Ascending aorta (tissue), 2 donors: ENCODE data around the gene CLSTN1. TPM values are rescaled to one million over a fixed set of nuclear protein-coding genes. Genes with fewer than 3 reads are reported as not detected.

Experiments
- DNase-seq, 2 donors: peaks; one replicate each; pipeline ENCODE4 v3.0.0-alpha.2; 2019; ENCODE audit warnings: low spot score in 2 of 2
- H3K27ac ChIP-seq, 2 donors: fragments of 200-600 bp; sonication (generic); one replicate each; pipeline ENCODE4 v1.5.1; 2016 to 2017; ENCODE audit warnings: mild to moderate bottlenecking in 1 of 2
- H3K27me3 ChIP-seq: fragments of 200-600 bp; sonication (generic); one replicate; pipeline ENCODE4 v1.5.1; 2017
- H3K36me3 ChIP-seq, 2 donors: fragments of 200-600 bp; sonication (generic); one replicate each; pipeline ENCODE4 v1.5.1; 2016
- H3K4me1 ChIP-seq, 2 donors: fragments of 200-600 bp; sonication (generic); one replicate each; pipeline ENCODE4 v1.5.1; 2016 to 2017; ENCODE audit warnings: mild to moderate bottlenecking in 1 of 2
- H3K4me3 ChIP-seq, 2 donors: fragments of 200-600 bp; sonication (generic); one replicate each; pipeline ENCODE4 v1.5.1; 2016 to 2017; ENCODE audit warnings: mild to moderate bottlenecking in 1 of 2
- H3K9me3 ChIP-seq, 2 donors: fragments of 200-600 bp; sonication (generic); one replicate each; pipeline ENCODE4 v1.5.1; 2016
- intact Hi-C: fragments of 100-400 bp; cut with DNase I; formaldehyde crosslinking; loops from one replicate; pipeline ENCODE4 v1.15.1; 2023
- total RNA-seq: library from RNA; depleted of rRNA; stranded (reverse); fragments of >200 nt; gene quantifications from one replicate; pipeline ENCODE4 v1.1.0, GENCODE V29; 2016
- TF ChIP-seq, protein P1 (sequence below), 3 experiments: fragments of 200-600 bp in 2 of 3; fragments of 450-650 bp in 1 of 3; sonication (generic) in 2 of 3; IDR thresholded peaks; one replicate each; pipeline ENCODE4 v1.5.1; 2016 to 2019; ENCODE audit warnings: antibody characterized with exemption in 3 of 3, mild to moderate bottlenecking in 1 of 3, moderate library complexity in 1 of 3

CLSTN1 gene
- total RNA-seq, 1 donor from 2014 or later = 84.6 TPM

DNA sequence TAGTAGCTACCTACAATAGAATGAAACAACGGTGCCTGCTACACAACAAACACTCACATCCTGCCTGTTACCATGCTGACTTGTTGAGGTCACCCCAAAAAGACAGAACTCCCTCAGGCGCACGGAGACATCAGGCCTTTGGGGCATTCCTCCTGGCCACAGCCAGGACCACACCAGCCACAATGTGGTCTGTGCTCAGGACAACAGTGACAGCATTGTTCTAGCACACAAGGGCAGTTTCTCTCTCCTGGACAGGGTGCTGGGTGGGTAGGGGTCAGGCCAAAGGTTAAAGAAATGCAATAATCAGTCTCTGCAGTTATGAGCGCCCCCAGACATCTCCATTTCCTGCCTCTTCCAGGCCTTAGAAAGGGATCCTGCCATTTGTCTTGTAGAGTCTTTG, 46.8 kb upstream of the CLSTN1 start:
- H3K4me3 ChIP-seq = no peak overlapping the region
- peaks cover 4 to 6% of the 10 kb centered on the region in 2 donors for H3K4me1 ChIP-seq
- H3K36me3 ChIP-seq = peaks cover 24 to 36% of the 10 kb centered on the region in 2 donors
- intact Hi-C loops = no loop called here
- no peak overlapping the region for H3K27ac ChIP-seq
- no peak for DNase-seq
- TF ChIP-seq, protein P1, sequence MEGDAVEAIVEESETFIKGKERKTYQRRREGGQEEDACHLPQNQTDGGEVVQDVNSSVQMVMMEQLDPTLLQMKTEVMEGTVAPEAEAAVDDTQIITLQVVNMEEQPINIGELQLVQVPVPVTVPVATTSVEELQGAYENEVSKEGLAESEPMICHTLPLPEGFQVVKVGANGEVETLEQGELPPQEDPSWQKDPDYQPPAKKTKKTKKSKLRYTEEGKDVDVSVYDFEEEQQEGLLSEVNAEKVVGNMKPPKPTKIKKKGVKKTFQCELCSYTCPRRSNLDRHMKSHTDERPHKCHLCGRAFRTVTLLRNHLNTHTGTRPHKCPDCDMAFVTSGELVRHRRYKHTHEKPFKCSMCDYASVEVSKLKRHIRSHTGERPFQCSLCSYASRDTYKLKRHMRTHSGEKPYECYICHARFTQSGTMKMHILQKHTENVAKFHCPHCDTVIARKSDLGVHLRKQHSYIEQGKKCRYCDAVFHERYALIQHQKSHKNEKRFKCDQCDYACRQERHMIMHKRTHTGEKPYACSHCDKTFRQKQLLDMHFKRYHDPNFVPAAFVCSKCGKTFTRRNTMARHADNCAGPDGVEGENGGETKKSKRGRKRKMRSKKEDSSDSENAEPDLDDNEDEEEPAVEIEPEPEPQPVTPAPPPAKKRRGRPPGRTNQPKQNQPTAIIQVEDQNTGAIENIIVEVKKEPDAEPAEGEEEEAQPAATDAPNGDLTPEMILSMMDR (IDR thresholded peaks at IDR 0.05) = no peak
- no peaks in the 10 kb centered on the region for H3K27me3 ChIP-seq
- H3K9me3 ChIP-seq = no peaks in the 10 kb centered on the region

DNA sequence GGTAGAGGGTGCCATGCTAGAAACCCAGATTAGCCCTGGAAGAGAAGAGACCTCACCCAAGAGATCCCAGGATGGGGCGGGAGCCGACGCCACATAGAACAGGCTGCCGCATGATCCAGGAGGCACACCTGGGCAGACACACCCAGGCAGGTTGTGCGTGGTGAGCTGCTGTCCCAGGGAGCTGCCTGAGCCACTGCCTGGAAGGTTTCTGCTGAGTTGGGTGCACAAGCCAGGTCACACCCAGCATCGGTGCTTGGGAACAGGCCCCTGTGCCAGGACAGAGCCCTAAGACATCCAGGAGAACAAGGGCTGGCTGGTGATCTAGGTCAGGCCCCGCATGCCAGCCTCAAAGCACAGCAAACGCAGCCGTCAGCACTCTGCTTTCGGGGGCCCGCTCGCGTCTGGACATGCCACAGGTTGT, 46.1 kb upstream of the CLSTN1 start:
- Histone ChIP-seq H3K9me3 (no peaks in the 10 kb centered on the region), H3K27me3 (no peaks in the 10 kb centered on the region), H3K4me1 (no peaks in the 10 kb centered on the region), H3K36me3 (peaks cover 24 to 36% of the 10 kb centered on the region in 2 donors), H3K27ac (no peak overlapping the region), H3K4me3 (no peak overlapping the region)
- TF ChIP-seq, protein P1 (IDR thresholded peaks at IDR 0.05) = no peak
- DNase-seq = no peak
- intact Hi-C loops = loop anchor here (5.0 kb wide), 1 partner anchor 48 kb away; the partner anchor contains the start of gene CLSTN1

DNA sequence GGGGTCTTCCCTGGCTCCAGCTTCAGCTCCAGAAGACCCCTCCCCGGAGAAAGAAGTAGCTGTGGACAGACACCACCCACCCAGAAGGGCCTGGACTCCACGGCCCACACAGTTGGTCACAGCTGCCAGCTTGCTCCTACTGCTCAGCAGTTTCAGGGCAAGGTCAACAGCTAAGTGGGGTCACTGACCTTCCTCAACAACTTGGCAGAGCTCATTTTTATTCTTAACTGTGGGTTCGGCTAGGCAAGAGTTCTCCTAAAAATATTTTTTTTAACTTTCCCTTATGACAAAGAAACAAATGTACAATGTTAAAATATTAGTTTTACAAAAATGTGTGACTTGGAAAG, 44.5 kb upstream of the CLSTN1 start:
- H3K4me1 ChIP-seq = no peaks in the 10 kb centered on the region
- peaks cover 24 to 36% of the 10 kb centered on the region in 2 donors for H3K36me3 ChIP-seq
- TF ChIP-seq, protein P1 (IDR thresholded peaks at IDR 0.05) = no peak
- no peak overlapping the region for H3K27ac ChIP-seq
- no peak for DNase-seq
- intact Hi-C loops = loop anchor here (1.0 to 5.0 kb wide), 2 partner anchors 46 to 143 kb away; partner anchors contain the start of gene CLSTN1
- H3K9me3 ChIP-seq = no peaks in the 10 kb centered on the region
- no peak overlapping the region for H3K4me3 ChIP-seq
- H3K27me3 ChIP-seq = no peaks in the 10 kb centered on the region

- no peaks in the 10 kb centered on the region for H3K9me3 ChIP-seq
- no peak overlapping the region for H3K4me3 ChIP-seq
- DNase-seq = peak; percentile 20 to 90
- no peaks in the 10 kb centered on the region for H3K27me3 ChIP-seq
- no peak overlapping the region for H3K27ac ChIP-seq
- H3K36me3 ChIP-seq = peaks cover 24 to 36% of the 10 kb centered on the region in 2 donors
- intact Hi-C loops = loop anchor here (1.0 to 5.0 kb wide), 4 partner anchors 45 to 240 kb away; partner anchors contain the start of gene CLSTN1
- TF ChIP-seq, protein P1 (IDR thresholded peaks at IDR 0.05) = peak; percentile 93 to 97 (median 94)
- no peaks in the 10 kb centered on the region for H3K4me1 ChIP-seq
Observed at GRCh38 chr1:9867408-9868243, 43.9 kb upstream of the CLSTN1 start.

- Histone ChIP-seq H3K4me3 (no peak overlapping the region), H3K9me3 (no peaks in the 10 kb centered on the region), H3K27ac (no peak overlapping the region), H3K36me3 (peaks cover 24 to 36% of the 10 kb centered on the region in 2 donors), H3K27me3 (no peaks in the 10 kb centered on the region), H3K4me1 (no peaks in the 10 kb centered on the region)
- no peak for DNase-seq
- intact Hi-C loops = loop anchor here (1.0 to 5.0 kb wide), 3 partner anchors 45 to 240 kb away; partner anchors contain the start of gene CLSTN1
- TF ChIP-seq, protein P1 (IDR thresholded peaks at IDR 0.05) = no peak
Observed at GRCh38 chr1:9866836-9867235, 43.1 kb upstream of the CLSTN1 start.
